Activated CD4-positive, CD25-positive, alpha-beta regulatory T cell treated with anti-CD3 and anti-CD28 coated beads, Interleukin-2, amount 50 U/mL, for 72 hours (primary cell): ENCODE data around the gene HMGXB3.

Source experiments
- DNase-seq: peaks from one replicate; pipeline ENCODE4 v3.0.0; 2021

Gene HMGXB3

DNA sequence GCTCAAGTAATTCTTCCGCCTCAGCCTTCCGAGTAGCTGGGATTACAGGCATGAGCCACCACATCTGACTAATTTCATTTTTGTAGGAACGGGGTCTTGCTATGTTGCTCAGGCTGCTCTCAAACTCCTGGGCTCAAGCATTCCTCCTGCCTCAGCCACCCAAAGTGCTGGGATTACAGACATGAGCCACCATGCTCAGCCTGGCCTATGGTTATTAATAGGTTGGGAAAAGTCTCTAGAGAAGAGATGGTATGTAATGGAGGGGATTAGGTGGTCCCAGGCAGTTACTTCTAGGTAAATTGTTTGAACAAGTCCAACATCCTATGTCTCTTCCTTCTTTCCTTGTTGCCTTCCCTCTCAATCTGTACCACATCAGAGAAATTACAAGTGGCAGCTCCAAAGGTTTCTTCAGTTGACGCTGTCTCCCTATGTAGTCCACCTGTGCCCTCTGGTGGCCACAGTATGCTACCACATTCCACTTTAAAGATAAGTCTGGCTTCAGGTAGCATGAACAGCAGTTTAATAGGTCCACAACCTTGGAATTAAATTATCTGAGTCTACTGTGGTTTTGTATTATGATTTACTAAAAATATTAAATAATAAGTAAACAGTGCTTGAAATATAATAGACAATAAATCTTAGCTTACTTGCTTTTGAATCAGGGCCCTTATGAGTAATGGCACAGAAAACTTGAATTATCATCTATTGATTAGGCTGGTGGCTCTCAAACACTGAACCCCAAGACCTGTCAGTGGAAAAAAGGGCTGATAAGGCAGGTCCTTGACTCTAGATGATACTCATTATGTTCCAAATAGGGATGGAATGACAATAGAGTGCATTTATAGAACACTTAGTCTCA, 9.8 kb upstream of the HMGXB3 start:
- peak; percentile 66 for DNase-seq

GRCh38 chr5:149993471-149993870, 7.1 kb upstream of the HMGXB3 start:
- DNase-seq, result no peak

GRCh38 chr5:149995385-149996204, 4.9 kb upstream of the HMGXB3 start:
- no peak for DNase-seq

GRCh38 chr5:149996205-149996890, 4.2 kb upstream of the HMGXB3 start:
- no peak for DNase-seq

- no peak for DNase-seq
These were observed 2.3 kb upstream of the HMGXB3 start for GRCh38 chr5:149998281-149998680.

DNA sequence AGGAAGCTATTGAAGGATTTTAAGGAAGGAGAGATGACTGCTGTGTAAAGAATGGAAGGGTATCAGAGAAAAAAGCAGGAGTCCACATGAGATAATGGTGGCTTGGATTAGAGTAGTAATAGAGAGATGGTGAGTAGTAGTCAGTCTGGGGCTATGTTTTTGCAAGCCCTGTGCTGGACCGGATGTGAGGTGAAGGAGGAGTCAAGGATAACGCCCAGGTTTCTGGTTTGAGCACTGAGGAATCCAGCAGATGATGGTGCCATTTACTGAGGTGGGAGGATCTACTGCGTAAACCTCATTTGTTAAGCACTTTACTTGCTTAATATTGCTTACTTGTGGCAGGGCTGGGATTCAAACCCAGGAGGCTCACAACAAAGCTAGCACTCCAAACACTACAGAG, 1.2 kb upstream of the HMGXB3 start:
- DNase-seq, result no peak

- DNase-seq, result no peak
These were observed 678 bp upstream of the HMGXB3 start for GRCh38 chr5:149999866-150000255.

- DNase-seq, result peak; percentile 52
These were observed 586 bp downstream of the HMGXB3 start for GRCh38 chr5:150000990-150001659.

- peak; percentile 38 for DNase-seq
These were observed 1.3 kb downstream of the HMGXB3 start for GRCh38 chr5:150001660-150002486.

GRCh38 chr5:150006318-150006717, 5.8 kb downstream of the HMGXB3 start:
- no peak for DNase-seq

- DNase-seq, result no peak
These were observed 6.5 kb downstream of the HMGXB3 start for GRCh38 chr5:150007050-150007449.

DNA sequence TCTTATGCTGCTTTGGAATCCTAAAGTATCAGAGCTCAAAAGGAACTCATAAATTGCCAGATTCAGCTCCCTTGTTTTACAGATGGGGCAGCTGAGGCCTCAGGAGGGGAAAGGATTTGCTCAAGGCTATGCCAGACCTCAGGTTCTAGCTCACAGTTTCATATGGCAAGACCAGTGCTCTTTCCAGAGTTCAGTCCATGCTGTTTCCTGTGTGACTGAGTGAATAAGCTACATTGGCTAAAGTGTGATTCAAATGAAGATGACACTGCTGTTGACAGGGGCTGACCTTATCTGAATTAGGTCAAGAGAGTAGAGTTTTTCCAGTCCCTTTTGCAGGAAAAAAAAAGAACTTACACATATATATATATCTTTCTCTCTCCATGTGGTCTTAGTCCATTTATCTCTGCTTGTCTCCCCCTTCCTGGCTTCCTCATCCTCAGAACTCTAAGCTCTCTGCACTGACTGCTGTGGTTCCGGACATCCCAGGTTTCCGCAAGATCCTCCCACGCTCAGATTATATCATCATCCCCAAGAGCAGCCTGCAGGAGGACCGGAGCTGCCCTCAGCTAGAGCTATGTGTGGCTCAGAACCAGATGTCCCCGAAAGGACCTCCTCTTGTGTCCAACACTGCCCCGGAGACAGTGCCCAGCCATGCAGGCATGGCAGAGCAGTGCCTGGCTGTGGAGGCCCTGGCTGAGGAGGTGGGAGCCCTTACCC, 9.3 kb downstream of the HMGXB3 start:
- no peak for DNase-seq

- no peak for DNase-seq
These were observed 13.4 kb downstream of the HMGXB3 start for GRCh38 chr5:150013931-150014330.

GRCh38 chr5:150014456-150014855, 13.9 kb downstream of the HMGXB3 start:
- no peak for DNase-seq

- DNase-seq, result no peak
These were observed 14.9 kb downstream of the HMGXB3 start for GRCh38 chr5:150015415-150015814.

- no peak for DNase-seq
These were observed 16.0 kb downstream of the HMGXB3 start for GRCh38 chr5:150016537-150016936.

DNA sequence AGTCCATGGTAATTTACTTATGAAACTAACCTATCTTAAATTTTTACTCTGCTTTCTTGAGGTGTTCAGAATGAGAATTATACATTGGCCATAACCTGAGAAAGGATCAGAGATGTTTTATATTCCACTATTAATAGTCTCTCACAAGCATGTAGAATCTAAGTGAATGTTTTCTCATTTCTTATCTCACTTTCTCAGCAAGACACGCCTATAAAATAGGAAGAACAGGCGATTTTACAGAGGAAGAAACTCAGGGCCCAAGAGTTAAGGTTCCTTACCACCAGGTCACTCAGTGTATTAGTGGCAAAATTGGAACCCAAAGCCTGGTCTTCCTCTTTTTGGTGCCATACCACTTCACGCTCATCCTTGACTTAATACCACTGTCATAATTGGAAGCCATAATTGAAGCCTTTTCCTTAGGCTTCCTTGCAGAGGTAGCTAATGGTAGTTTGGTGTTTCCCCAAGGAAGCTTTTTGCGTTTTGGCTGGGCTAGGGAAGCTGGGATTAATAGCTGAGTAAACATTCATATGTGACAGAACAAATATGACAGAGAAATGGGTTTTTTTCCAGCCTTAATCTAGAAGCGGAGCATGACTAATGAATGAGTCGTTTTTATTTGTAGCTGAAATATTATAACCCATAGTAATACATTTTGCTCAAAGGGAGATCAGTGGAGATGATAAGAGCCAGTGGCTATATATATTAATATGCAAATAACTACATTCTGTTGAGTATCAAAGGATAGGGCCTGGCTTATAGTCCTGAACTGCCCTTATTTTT, 16.9 kb downstream of the HMGXB3 start:
- DNase-seq, result no peak

DNA sequence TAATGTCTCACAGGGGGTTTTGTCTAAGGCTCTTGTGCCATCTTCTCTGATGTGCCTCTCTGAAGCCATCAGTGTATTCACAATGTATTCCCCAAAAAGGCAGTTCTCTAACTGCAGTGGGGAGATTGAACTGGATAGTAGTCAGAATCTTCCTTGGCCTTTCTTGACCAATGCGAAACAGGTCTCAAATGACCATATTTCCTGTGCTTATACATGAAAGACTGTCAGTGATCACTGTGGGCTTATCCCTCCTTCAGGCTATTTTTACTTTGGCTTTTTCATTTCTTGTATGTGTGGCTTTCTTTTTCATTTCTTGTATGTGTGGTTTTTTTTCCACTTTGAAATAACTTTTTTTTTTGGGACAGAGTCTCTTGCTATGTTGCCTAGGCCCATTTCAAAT, 19.7 kb downstream of the HMGXB3 start:
- no peak for DNase-seq

GRCh38 chr5:150021491-150022157, 21.1 kb downstream of the HMGXB3 start:
- DNase-seq, result no peak

DNA sequence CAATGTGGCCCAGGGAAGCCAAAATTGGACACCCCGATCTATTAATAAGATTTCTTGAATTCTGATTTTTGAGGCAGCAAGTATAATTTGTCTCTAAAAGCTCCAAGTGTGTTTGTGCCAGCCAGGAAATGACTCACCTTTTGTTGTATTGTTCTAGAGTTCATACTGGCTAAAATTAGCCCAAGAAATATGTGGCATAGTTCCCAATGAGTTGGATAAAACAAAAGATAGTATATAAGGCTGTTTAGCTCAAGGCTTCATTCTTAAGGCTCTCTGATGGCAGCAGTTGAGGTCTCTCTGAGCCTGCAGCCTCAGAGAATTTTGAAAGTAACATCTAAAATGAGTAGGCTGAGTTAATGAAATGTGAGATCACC, 21.6 kb downstream of the HMGXB3 start:
- DNase-seq, result no peak
